ENCODE measurements around the gene LENG1. TPM values are rescaled to one million over a fixed set of nuclear protein-coding genes. Genes with fewer than 3 reads are reported as not detected.

LENG1 gene
- total RNA-seq, 1 experiment from 2014 or later, result 11.2 TPM

DNA sequence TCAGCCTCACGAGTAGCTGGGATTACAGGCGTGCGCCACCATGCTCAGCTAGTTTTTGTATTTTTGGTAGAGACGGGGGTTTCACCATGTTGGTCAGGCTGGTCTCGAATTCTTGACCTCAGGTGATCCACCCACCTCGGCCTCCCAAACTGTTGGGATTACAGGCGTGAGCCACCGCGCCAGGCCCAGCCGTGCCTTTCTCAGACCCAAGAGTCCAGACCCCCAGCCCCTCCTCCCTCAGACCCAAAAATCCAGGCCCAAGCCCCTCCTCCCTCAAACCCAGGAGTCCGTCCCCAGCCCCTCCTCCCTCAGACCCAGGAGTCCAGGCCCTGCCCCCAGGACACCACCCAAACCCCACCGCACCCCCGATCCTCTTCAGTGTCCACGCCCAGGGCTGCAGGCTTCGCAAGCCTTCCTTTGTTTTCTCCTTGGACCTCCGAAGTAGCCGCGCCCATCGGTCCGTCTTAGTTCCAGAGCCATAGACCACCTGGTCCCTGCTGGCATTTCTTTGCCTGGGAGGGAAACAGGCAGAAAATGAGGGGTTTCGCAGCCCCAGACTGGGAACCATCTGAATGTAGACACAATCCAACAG is 9.7 kb upstream of the LENG1 start:
- no peaks in the 10 kb centered on the region for H3K9me3 ChIP-seq (ENCODE audit: control insufficient read depth, insufficient read depth, low read depth, low read length)
- POLR2A ChIA-PET, result interaction anchor here (1.0 kb wide), 1 partner anchor 27 kb away, joined by 3 read pairs; no protein-coding TSS in a partner anchor
- in situ Hi-C loops (cut with HindIII; ENCODE audit: low pct_unique_long_range_greater_than_20kb, low sequenced_read_pairs) (no loop called here), intact Hi-C loops (cut with micrococcal nuclease; ENCODE audit: unreplicated experiment) (no loop called here)
- H3K4me1 ChIP-seq (ENCODE audit: control insufficient read depth, insufficient read depth, low read length), result peaks cover 9% of the 10 kb centered on the region
- CTCF ChIA-PET, result interaction anchor here (0.6 to 1.3 kb wide), 3 partner anchors 20 to 253 kb away, joined by 3 to 8 read pairs (median 4); partner anchors contain the start of gene MBOAT7
- ATAC-seq (no peak), DNase-seq (ENCODE audit: low read depth, low spot score) (no peak)
- no peaks in the 10 kb centered on the region for H3K27me3 ChIP-seq (ENCODE audit: control insufficient read depth, insufficient read depth, low read length)
- TF ChIP-seq SIN3A (IDR thresholded peaks at IDR 0.05; ENCODE audit: borderline replicate concordance, insufficient read depth, low read depth, low read length), result no peak
- no peak for TF ChIP-seq POLR2AphosphoS5 (IDR thresholded peaks at IDR 0.05; ENCODE audit: low read depth, low read length)
- TF ChIP-seq TCF7L2 (IDR thresholded peaks at IDR 0.05; ENCODE audit: low read depth, low read length), result no peak
- TF ChIP-seq, protein P1, sequence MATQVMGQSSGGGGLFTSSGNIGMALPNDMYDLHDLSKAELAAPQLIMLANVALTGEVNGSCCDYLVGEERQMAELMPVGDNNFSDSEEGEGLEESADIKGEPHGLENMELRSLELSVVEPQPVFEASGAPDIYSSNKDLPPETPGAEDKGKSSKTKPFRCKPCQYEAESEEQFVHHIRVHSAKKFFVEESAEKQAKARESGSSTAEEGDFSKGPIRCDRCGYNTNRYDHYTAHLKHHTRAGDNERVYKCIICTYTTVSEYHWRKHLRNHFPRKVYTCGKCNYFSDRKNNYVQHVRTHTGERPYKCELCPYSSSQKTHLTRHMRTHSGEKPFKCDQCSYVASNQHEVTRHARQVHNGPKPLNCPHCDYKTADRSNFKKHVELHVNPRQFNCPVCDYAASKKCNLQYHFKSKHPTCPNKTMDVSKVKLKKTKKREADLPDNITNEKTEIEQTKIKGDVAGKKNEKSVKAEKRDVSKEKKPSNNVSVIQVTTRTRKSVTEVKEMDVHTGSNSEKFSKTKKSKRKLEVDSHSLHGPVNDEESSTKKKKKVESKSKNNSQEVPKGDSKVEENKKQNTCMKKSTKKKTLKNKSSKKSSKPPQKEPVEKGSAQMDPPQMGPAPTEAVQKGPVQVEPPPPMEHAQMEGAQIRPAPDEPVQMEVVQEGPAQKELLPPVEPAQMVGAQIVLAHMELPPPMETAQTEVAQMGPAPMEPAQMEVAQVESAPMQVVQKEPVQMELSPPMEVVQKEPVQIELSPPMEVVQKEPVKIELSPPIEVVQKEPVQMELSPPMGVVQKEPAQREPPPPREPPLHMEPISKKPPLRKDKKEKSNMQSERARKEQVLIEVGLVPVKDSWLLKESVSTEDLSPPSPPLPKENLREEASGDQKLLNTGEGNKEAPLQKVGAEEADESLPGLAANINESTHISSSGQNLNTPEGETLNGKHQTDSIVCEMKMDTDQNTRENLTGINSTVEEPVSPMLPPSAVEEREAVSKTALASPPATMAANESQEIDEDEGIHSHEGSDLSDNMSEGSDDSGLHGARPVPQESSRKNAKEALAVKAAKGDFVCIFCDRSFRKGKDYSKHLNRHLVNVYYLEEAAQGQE (IDR thresholded peaks at IDR 0.05; ENCODE audit: insufficient read depth in 1 of 2, low read depth in 2 of 2, low read length in 1 of 2), result no peak
- TF ChIP-seq, protein P2, sequence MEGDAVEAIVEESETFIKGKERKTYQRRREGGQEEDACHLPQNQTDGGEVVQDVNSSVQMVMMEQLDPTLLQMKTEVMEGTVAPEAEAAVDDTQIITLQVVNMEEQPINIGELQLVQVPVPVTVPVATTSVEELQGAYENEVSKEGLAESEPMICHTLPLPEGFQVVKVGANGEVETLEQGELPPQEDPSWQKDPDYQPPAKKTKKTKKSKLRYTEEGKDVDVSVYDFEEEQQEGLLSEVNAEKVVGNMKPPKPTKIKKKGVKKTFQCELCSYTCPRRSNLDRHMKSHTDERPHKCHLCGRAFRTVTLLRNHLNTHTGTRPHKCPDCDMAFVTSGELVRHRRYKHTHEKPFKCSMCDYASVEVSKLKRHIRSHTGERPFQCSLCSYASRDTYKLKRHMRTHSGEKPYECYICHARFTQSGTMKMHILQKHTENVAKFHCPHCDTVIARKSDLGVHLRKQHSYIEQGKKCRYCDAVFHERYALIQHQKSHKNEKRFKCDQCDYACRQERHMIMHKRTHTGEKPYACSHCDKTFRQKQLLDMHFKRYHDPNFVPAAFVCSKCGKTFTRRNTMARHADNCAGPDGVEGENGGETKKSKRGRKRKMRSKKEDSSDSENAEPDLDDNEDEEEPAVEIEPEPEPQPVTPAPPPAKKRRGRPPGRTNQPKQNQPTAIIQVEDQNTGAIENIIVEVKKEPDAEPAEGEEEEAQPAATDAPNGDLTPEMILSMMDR (IDR thresholded peaks at IDR 0.05), result no peak
- H3K27ac ChIP-seq (ENCODE audit: low read length), result no peak overlapping the region
- BruUV-seq (replicated peaks), result no TSS peak
- no peak overlapping the region for H3K4me3 ChIP-seq (ENCODE audit: low read depth in 2 of 2, low read length in 2 of 2)
- H3K36me3 ChIP-seq (ENCODE audit: control insufficient read depth, insufficient read depth, low read length), result no peaks in the 10 kb centered on the region

DNA sequence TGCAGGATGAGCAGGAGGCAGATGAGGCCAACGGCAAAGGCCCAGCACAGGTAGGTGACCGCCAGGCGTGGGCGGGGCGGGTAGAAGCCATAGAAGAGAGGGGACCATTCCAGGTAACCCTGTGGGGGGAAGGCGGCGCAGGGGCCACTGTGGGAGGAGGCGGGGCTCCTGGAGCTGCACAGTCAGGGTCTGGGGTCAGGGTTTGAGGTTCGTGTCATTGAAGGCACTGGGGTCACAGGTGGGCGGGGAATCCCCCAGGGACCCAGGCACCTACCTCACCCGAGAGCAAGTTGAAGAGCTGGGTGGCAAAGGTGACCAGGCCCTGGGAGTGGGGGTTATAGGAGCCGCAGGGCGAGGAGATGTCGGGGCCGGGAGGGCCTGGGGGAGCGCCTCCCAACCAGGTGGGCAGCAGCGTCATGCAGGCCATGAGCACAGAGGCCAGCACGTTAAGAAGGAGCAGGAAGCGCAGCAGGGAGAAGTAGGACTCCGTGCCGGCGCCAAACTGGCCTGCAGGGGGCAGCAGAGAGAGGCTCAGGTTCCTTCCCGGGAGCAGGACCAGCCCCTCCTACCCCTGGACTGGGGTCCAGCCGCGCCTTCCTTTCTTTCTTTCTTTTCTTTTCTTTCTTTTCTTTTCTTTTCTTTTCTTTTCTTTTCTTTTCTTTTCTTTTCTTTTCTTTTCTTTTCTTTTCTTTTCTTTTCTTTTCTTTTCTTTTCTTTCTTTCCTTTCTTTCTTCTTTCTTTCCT is 8.8 kb upstream of the LENG1 start:
- peaks cover 8% of the 10 kb centered on the region for H3K4me1 ChIP-seq (ENCODE audit: control insufficient read depth, insufficient read depth, low read length)
- H3K9me3 ChIP-seq (ENCODE audit: control insufficient read depth, insufficient read depth, low read depth, low read length), result no peaks in the 10 kb centered on the region
- in situ Hi-C loops (cut with HindIII; ENCODE audit: low pct_unique_long_range_greater_than_20kb, low sequenced_read_pairs) (no loop called here), intact Hi-C loops (cut with micrococcal nuclease; ENCODE audit: unreplicated experiment) (no loop called here)
- no peaks in the 10 kb centered on the region for H3K36me3 ChIP-seq (ENCODE audit: control insufficient read depth, insufficient read depth, low read length)
- POLR2A ChIA-PET, result interaction anchor here (1.0 kb wide), 1 partner anchor 28 kb away, joined by 3 read pairs; no protein-coding TSS in a partner anchor
- no TSS peak for BruUV-seq (replicated peaks)
- no peak overlapping the region for H3K4me3 ChIP-seq (ENCODE audit: low read depth in 2 of 2, low read length in 2 of 2)
- ATAC-seq (peak; percentile 85), DNase-seq (ENCODE audit: low read depth, low spot score) (peak; percentile 65)
- H3K27ac ChIP-seq (ENCODE audit: low read length), result no peak overlapping the region
- CTCF ChIA-PET, result interaction anchor here (0.5 to 1.3 kb wide), 6 partner anchors 9 to 360 kb away, joined by 3 to 8 read pairs (median 4); partner anchors contain the start of gene MBOAT7
- TF ChIP-seq, protein P2 (IDR thresholded peaks at IDR 0.05), result peak; percentile 93
- TF ChIP-seq TCF7L2 (IDR thresholded peaks at IDR 0.05; ENCODE audit: low read depth, low read length), result no peak
- no peaks in the 10 kb centered on the region for H3K27me3 ChIP-seq (ENCODE audit: control insufficient read depth, insufficient read depth, low read length)
